ENCODE measurements around the gene CFAP410.

Gene CFAP410

GRCh38 chr21:44296103-44296519, 43.1 kb downstream of the CFAP410 start:
- no peaks in the 10 kb centered on the region for H3K9me2 ChIP-seq (replicated peaks; ENCODE audit: control insufficient read depth, low read length)

GRCh38 chr21:44295646-44296045, 43.5 kb downstream of the CFAP410 start:
- Histone ChIP-seq H3K27ac (ENCODE audit: low read depth, low read length) (no peak overlapping the region), H3K4me2 (ENCODE audit: low read length) (no peak overlapping the region), H3K36me3 (ENCODE audit: control insufficient read depth, low read length) (peaks cover 2% of the 10 kb centered on the region), H3F3A (ENCODE audit: control insufficient read depth, insufficient read depth) (peaks cover 8% of the 10 kb centered on the region), H3K27me3 (ENCODE audit: control insufficient read depth, low read length) (peaks cover 17% of the 10 kb centered on the region), H3K79me2 (ENCODE audit: control insufficient read depth, low read length) (peaks cover 6% of the 10 kb centered on the region), H3K9me3 (ENCODE audit: control insufficient read depth, insufficient read depth, low read length) (no peaks in the 10 kb centered on the region), H4K20me1 (ENCODE audit: control insufficient read depth, insufficient read depth, low read depth, low read length) (0 out of 2 replicates have a peak, but pooled peaks cover under 1% of the 10 kb centered on the region), H3K9me2 (replicated peaks; ENCODE audit: control insufficient read depth, low read length) (no peaks in the 10 kb centered on the region), H3K4me1 (ENCODE audit: control insufficient read depth, low read length) (peaks cover 45% of the 10 kb centered on the region), H3K4me3 (ENCODE audit: low read length) (no peak overlapping the region)
- TF ChIP-seq CTCF (IDR thresholded peaks at IDR 0.05; ENCODE audit: low read depth, low read length, poor library complexity, severe bottlenecking) (no peak), EZH2phosphoT487 (IDR thresholded peaks at IDR 0.05; ENCODE audit: borderline replicate concordance, low read length) (no peak)

More at GRCh38 chr21:44296103-44296519, 43.1 kb downstream of the CFAP410 start:
- Histone ChIP-seq H3K4me3 (ENCODE audit: low read length) (no peak overlapping the region), H3K4me1 (ENCODE audit: control insufficient read depth, low read length) (peaks cover 48% of the 10 kb centered on the region), H3K27me3 (ENCODE audit: control insufficient read depth, low read length) (peaks cover 14% of the 10 kb centered on the region), H3K9me3 (ENCODE audit: control insufficient read depth, insufficient read depth, low read length) (no peaks in the 10 kb centered on the region), H4K20me1 (ENCODE audit: control insufficient read depth, insufficient read depth, low read depth, low read length) (0 out of 2 replicates have a peak, but pooled peaks cover 5% of the 10 kb centered on the region), H3K4me2 (ENCODE audit: low read length) (no peak overlapping the region), H3K36me3 (ENCODE audit: control insufficient read depth, low read length) (peaks cover 6% of the 10 kb centered on the region), H3K27ac (ENCODE audit: low read depth, low read length) (no peak overlapping the region), H3F3A (ENCODE audit: control insufficient read depth, insufficient read depth) (peaks cover 8% of the 10 kb centered on the region), H3K79me2 (ENCODE audit: control insufficient read depth, low read length) (peaks cover 10% of the 10 kb centered on the region)
- TF ChIP-seq EZH2phosphoT487 (IDR thresholded peaks at IDR 0.05; ENCODE audit: borderline replicate concordance, low read length) (no peak), CTCF (IDR thresholded peaks at IDR 0.05; ENCODE audit: low read depth, low read length, poor library complexity, severe bottlenecking) (no peak)

- Histone ChIP-seq H3K9me2 (replicated peaks; ENCODE audit: control insufficient read depth, low read length) (no peaks in the 10 kb centered on the region), H3K27me3 (ENCODE audit: control insufficient read depth, low read length) (peaks cover 17% of the 10 kb centered on the region), H3K27ac (ENCODE audit: low read depth, low read length) (no peak overlapping the region), H3F3A (ENCODE audit: control insufficient read depth, insufficient read depth) (peaks cover 8% of the 10 kb centered on the region), H3K79me2 (ENCODE audit: control insufficient read depth, low read length) (peaks cover under 1% of the 10 kb centered on the region), H3K4me2 (ENCODE audit: low read length) (no peak overlapping the region), H4K20me1 (ENCODE audit: control insufficient read depth, insufficient read depth, low read depth, low read length) (no peaks in the 10 kb centered on the region), H3K4me3 (ENCODE audit: low read length) (no peak overlapping the region), H3K9me3 (ENCODE audit: control insufficient read depth, insufficient read depth, low read length) (no peaks in the 10 kb centered on the region), H3K36me3 (ENCODE audit: control insufficient read depth, low read length) (no peaks in the 10 kb centered on the region), H3K4me1 (ENCODE audit: control insufficient read depth, low read length) (peaks cover 45% of the 10 kb centered on the region)
- TF ChIP-seq EZH2phosphoT487 (IDR thresholded peaks at IDR 0.05; ENCODE audit: borderline replicate concordance, low read length) (no peak), CTCF (IDR thresholded peaks at IDR 0.05; ENCODE audit: low read depth, low read length, poor library complexity, severe bottlenecking) (no peak)
Measured at GRCh38 chr21:44295163-44295573, 44.0 kb downstream of the CFAP410 start.
